Adipocyte (in vitro differentiated cells): ENCODE results near the gene CNNM2.
"Not testable (repeated sequence)": the region's sequence is repeated elsewhere in the genome, so short reads cannot be mapped to it uniquely, and the experiment has no call there.

ENCODE experiments used
- DNase-seq: peaks from one replicate; pipeline ENCODE4 v3.0.0-alpha.2; 2015; ENCODE audit warnings: low read depth
- H3K27me3 ChIP-seq: replicated peaks from 2 replicates; pipeline ENCODE4 v1.7.0; 2013; ENCODE audit warnings: mild to moderate bottlenecking, low read length, moderate library complexity; ENCODE audit not compliant: control insufficient read depth, insufficient read depth
- H3K36me3 ChIP-seq: 2 replicates; pipeline ENCODE4 v1.7.0; 2013; ENCODE audit warnings: low read length, mild to moderate bottlenecking, moderate library complexity; ENCODE audit not compliant: control insufficient read depth, insufficient read depth, severe bottlenecking
- H3K4me1 ChIP-seq: 2 replicates; pipeline ENCODE4 v1.7.0; 2013; ENCODE audit warnings: mild to moderate bottlenecking, low read length, moderate library complexity; ENCODE audit not compliant: control insufficient read depth, insufficient read depth
- H3K4me3 ChIP-seq: 2 replicates; pipeline ENCODE4 v1.7.0; 2013; ENCODE audit warnings: mild to moderate bottlenecking, low read length, moderate library complexity
- H3K9ac ChIP-seq: 2 replicates; pipeline ENCODE4 v1.7.0; 2013; ENCODE audit warnings: mild to moderate bottlenecking, low read length, moderate library complexity
- H3K9me3 ChIP-seq: 2 replicates; pipeline ENCODE4 v1.7.0; 2013; ENCODE audit warnings: mild to moderate bottlenecking, low read length, moderate library complexity; ENCODE audit not compliant: control insufficient read depth

The CNNM2 gene

DNA sequence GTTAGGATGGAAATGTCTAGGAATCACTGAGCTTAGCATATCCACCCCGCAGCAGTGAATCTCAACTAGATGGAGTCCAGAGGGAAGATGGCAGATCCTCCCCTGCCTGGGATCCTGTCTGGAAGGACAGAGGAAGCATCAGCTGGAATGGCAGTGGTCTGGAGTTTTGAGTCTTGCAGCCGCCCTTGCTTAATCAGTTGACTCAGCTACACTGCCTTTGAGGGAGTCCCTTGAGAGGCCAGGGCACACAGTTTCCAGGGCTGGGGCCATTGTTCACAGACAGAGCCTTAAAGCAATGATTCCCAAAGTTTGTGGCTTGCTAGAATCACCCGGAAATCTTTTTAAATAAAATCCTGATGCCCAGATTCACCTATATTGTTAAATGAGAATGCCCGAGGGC lies 146.9 kb downstream of the CNNM2 start:
- Histone ChIP-seq H3K9me3 (no peaks in the 10 kb centered on the region), H3K4me3 (no peak overlapping the region), H3K27me3 (no peaks in the 10 kb centered on the region), H3K4me1 (peaks cover 7% of the 10 kb centered on the region), H3K9ac (no peak overlapping the region), H3K36me3 (no peaks in the 10 kb centered on the region)
- DNase-seq, result no peak

DNA sequence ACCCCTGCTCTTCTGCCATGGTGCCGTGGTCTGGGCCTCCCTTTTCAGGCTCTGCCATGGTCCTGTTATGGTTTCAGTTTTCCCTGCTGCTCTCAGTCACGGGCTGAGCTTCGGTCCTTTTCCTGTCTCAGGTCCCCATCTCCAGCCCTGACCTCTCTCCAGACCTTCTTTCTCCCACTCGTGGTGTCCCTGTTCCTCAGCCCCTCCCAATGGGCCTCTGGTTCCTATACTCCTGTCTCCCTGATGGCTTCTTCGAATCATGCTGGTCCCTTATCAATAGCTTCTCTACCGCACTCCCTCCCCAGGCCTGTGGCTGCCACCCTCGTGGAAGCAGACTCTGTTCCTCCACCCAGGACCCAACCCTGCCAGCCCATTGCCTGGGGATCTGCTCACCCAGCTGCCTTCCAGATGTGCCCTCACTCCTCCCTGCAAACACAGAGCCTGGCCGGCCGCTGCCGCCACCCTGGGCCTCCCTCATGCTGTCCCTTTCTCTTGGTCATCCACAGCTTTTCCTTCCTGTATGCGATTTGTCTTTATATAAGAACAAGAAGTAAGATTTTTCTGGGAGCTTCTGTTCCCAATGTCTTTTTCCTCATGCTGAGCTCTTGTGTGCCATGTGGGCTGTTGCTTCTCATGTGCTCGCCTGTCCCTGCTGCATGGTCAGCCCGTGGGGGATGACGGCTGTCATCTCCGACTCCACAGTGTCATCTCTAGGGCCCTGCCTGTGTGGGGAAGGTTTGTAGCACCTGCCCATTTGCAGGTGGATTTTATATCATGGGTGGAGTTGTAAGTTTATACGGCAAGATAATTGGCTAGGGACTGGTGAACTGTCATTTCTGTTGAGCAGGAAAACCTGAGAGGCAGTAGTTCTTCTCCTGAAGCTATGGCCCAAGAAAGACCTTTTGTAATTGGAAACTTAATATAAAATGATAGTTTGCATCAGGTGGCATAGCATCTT lies 148.3 kb downstream of the CNNM2 start:
- H3K4me3 ChIP-seq, result no peak overlapping the region
- H3K4me1 ChIP-seq, result peaks cover 7% of the 10 kb centered on the region
- no peaks in the 10 kb centered on the region for H3K27me3 ChIP-seq
- H3K36me3 ChIP-seq, result no peaks in the 10 kb centered on the region
- DNase-seq, result no peak
- H3K9ac ChIP-seq, result no peak overlapping the region
- no peaks in the 10 kb centered on the region for H3K9me3 ChIP-seq

DNA sequence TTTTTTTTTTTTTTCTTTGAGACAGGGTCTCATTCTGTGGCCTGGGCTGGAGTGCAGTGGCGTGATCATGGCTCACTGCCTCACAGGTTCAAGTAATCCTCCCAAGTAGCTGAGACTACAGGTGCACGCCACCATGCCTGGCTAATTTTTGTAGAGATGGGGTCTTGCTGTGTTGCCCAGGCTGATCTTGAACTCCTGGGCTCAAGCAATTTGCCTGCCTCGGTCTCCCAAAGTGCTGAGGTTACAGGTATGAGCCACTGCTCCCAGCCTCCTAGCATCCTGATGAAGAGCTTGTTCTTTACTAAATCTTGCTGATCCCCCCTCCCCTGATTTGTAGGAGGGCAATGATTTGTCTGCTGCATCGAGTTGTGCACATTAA lies 149.0 kb downstream of the CNNM2 start:
- H3K36me3 ChIP-seq, DNase-seq, H3K27me3 ChIP-seq, H3K4me1 ChIP-seq, H3K9me3 ChIP-seq, H3K9ac ChIP-seq, H3K4me3 ChIP-seq: not testable (repeated sequence)

DNA sequence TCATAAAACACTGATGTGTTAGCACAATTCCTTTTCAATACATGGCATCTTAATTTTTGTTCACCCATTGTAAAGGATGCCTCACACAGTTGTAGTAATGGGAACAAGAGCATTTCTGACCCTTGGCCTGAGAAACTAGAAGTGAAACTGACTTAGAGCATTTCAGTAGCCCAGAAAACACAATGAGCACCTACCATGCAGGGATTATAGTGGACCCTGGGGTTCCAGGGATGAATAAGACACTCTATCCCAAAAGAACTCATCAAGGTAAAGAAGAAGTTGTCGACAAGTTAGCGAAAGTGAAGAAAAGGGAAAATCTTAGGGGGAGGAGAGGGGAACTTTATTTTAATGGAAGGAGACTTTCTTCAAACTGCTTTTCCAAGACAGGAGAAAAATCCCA lies 149.4 kb downstream of the CNNM2 start:
- no peaks in the 10 kb centered on the region for H3K27me3 ChIP-seq
- DNase-seq, result no peak
- H3K9me3 ChIP-seq, result no peaks in the 10 kb centered on the region
- no peak overlapping the region for H3K9ac ChIP-seq
- H3K4me1 ChIP-seq, result peaks cover 7% of the 10 kb centered on the region
- no peaks in the 10 kb centered on the region for H3K36me3 ChIP-seq
- H3K4me3 ChIP-seq, result no peak overlapping the region

DNA sequence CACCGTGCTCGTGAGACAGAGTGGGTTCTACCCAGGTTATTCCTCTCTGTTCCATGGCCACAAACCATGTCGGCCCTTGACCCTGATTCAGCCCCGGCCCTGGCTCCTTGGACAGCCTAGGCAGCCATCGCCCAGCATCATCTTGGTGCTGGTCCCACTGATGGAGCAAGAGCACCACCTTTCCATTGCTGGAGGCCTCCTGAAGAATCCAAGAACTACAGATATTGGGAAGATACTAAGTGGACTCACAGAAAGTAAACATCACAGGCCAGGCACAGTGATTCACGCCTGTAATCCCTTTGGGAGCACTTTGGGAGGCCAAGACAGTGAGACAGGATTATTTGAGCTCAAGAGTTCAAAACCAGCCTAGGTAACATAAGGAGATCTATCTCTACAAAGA lies 149.9 kb downstream of the CNNM2 start:
- Histone ChIP-seq H3K9me3 (no peaks in the 10 kb centered on the region), H3K36me3 (no peaks in the 10 kb centered on the region), H3K9ac (no peak overlapping the region), H3K27me3 (no peaks in the 10 kb centered on the region), H3K4me3 (no peak overlapping the region), H3K4me1 (peaks cover 7% of the 10 kb centered on the region)
- no peak for DNase-seq

DNA sequence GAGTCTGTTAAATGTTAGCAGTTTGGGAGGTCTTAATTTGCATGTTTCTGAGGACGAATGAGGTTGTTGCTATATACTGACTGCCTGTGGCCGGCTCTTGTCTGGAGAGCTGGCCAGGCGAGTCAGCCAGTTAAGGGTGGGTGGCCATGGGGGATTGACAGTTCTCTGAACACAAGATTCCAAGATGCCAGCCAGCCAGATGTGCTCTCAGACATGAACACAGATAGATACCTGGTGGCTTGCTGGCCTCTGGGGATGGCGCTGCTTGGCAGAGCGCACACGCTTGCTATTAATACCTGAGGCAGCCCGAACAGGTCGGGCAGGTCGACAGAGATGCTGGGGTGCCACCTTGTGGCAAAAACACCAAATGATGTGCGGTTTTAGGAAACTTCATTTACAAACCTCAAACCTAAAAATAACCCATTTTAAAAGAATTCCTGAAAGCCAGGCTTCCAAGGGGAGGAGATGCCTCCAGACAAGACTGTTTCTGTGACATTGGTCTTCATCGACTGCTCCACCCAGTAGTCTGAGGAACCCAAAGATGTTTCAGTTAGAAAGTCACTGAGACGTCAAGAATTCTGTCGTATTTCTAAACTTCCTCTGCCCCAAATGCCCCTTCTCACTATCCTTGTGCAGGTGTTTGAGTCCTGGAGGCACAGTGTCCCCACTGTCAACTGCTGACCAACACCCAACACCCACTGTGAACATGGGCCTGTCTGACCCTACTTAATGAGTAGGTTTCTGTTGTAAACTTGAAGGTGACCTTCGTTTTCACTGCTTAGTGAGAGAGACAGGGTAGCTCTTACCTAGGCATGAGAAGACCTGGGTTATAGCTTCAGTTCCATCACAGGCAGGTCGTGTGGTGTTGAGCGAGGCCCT lies 151.6 kb downstream of the CNNM2 start:
- H3K4me3 ChIP-seq, result no peak overlapping the region
- peak; percentile 71 for DNase-seq
- no peak overlapping the region for H3K9ac ChIP-seq

DNA sequence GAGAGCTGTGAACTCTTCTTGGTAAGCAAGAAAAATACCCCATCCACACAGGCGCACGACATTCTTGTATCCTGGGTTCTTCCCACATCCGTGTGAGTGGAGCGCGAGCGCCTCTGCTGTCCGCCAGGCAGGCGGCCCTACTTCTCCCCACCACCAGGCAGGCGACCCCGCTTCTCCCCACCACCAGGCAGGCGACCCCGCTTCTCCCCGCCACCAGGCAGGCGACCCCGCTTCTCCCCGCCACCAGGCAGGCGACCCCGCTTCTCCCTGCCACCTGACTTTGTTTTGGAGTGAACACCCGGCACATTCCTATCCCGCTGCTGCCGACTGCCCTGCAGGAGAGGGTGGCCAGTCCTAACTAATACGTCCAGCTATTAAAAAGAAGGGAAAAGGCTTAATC lies 154.2 kb downstream of the CNNM2 start:
- no peak overlapping the region for H3K4me3 ChIP-seq
- H3K4me1 ChIP-seq, result no peaks in the 10 kb centered on the region
- no peaks in the 10 kb centered on the region for H3K9me3 ChIP-seq
- DNase-seq, result no peak
- H3K27me3 ChIP-seq, result no peaks in the 10 kb centered on the region
- H3K9ac ChIP-seq, result no peak overlapping the region
- no peaks in the 10 kb centered on the region for H3K36me3 ChIP-seq

More for the DNA sequence above, 151.6 kb downstream of the CNNM2 start:
- Histone ChIP-seq H3K9me3 (no peaks in the 10 kb centered on the region), H3K27me3 (no peaks in the 10 kb centered on the region), H3K4me1 (peaks cover 6% of the 10 kb centered on the region), H3K36me3 (no peaks in the 10 kb centered on the region)

DNA sequence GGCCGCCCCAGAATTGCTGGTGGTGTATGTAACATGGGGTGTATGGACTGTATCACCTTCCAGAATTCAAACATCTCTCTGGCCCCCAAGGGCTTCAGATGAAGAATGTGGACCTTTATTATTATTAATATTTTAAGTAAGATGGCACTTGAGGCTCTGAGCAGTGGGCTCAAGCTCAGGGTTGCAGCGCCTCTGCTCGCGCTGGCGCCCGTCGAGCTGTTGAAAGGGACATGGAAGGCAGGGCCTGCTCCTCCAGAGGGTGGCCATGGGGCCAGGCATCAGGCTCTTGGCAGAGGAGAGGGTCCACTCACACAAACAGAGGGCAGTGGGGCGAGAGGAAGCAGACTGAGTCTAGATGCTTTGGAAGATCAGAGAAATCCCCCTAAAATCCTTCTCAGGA lies 154.8 kb downstream of the CNNM2 start:
- Histone ChIP-seq H3K4me3 (no peak overlapping the region), H3K9ac (no peak overlapping the region), H3K27me3 (no peaks in the 10 kb centered on the region), H3K36me3 (no peaks in the 10 kb centered on the region), H3K4me1 (no peaks in the 10 kb centered on the region), H3K9me3 (no peaks in the 10 kb centered on the region)
- no peak for DNase-seq

DNA sequence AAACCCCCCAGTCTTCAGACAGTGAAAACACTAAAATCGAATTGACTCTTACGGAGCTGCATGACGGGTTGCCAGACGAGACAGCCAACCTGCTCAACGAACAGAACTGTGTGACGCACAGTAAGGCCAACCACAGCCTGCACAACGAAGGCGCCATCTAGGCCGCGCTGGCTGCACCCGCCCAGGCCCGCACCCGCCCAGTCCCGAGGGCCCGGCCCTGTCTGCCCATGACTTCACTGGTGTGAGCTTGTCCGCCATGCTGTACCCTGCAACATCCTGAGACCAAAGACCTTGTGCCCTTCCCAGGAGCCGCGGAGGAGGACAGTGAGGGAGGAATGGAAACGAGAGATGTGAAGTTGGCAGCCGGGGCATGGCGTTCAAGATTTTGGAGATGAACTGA lies 158.9 kb downstream of the CNNM2 start:
- Histone ChIP-seq H3K9ac (no peak overlapping the region), H3K4me1 (no peaks in the 10 kb centered on the region), H3K9me3 (no peaks in the 10 kb centered on the region), H3K27me3 (no peaks in the 10 kb centered on the region), H3K36me3 (no peaks in the 10 kb centered on the region), H3K4me3 (no peak overlapping the region)
- DNase-seq, result no peak

DNA sequence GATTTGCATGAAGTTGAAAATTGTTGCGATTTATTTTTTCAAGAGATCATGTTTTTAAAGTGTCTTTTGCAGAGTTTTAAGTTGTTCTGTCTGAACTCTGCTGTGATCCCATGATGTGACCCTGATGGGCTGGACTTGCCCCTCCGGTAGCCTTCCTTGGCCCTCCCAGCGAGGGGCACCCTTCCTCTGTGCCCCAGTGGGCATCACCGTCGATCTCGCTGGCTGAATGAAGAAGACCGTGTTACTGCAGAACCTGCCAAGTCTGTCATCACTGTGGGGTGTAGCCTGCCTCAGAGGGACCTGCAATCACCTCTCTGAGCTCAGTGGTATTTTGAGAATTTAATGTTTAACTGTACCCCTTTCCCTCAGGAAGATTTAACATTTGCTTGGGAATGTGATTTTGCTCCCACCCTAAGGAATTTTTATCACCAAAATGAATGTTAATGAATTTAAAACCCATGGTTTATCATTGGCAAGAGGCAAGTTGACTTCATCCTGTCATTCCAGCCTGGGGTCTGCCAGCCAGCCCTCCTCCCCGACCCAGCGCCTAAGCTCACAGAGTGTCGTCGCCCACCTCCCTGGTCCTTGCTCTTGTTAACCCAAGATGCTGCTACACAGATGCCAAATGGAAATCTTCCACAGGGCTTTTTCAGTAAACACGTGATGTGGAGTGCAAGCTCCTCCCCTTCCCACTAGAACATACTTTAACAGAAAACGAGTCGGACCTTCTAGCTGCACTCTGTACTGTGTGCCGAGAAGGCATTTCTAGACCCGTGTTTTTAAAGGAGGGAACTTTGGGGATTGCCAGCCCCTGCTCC lies 159.6 kb downstream of the CNNM2 start:
- no peak for DNase-seq
- Histone ChIP-seq H3K9me3 (no peaks in the 10 kb centered on the region), H3K4me1 (no peaks in the 10 kb centered on the region), H3K4me3 (no peak overlapping the region), H3K9ac (no peak overlapping the region), H3K27me3 (no peaks in the 10 kb centered on the region), H3K36me3 (no peaks in the 10 kb centered on the region)

DNA sequence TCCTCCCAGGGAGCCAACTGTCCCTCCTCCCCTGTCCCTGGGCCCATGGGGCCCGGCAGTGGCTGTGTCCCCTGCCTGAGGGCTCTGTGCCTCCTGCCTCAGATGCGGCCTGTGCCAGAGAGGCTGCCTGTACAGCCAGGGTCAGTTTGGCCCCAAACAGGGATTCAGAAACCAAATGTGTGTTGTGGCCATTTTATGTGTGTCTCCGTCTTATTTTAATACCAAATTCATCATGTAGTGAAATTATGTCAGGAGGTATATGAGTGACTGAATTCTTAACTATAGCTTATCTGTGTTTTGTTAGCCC lies 160.2 kb downstream of the CNNM2 start:
- Histone ChIP-seq H3K9ac (no peak overlapping the region), H3K36me3 (peaks cover 4% of the 10 kb centered on the region), H3K4me1 (no peaks in the 10 kb centered on the region), H3K27me3 (no peaks in the 10 kb centered on the region), H3K4me3 (no peak overlapping the region), H3K9me3 (no peaks in the 10 kb centered on the region)
- no peak for DNase-seq
